GM10266 (cell line): Measurements from ENCODE around the gene RELCH.

Experiments used
- DNase-seq: peaks from one replicate; pipeline ENCODE4 v3.0.0; 2012; ENCODE audit errors: extremely low spot score
- CTCF ChIP-seq: IDR thresholded peaks from 2 replicates; pipeline ENCODE4 v1.5.1; 2012; ENCODE audit warnings: mild to moderate bottlenecking, low read depth; ENCODE audit not compliant: control insufficient read depth, insufficient read depth; ENCODE audit errors: missing control alignments

The RELCH gene

GRCh38 chr18:62196079-62196478 lies 9.0 kb downstream of the RELCH start:
- no peak for DNase-seq
- no peak for TF ChIP-seq CTCF

GRCh38 chr18:62196980-62197379 lies 9.9 kb downstream of the RELCH start:
- TF ChIP-seq CTCF = no peak
- no peak for DNase-seq

GRCh38 chr18:62198259-62198658 lies 11.2 kb downstream of the RELCH start:
- no peak for TF ChIP-seq CTCF
- DNase-seq = no peak

- no peak for DNase-seq
- TF ChIP-seq CTCF = no peak
Measured at GRCh38 chr18:62199629-62200028, 12.6 kb downstream of the RELCH start.

GRCh38 chr18:62200121-62200914 lies 13.3 kb downstream of the RELCH start:
- no peak for DNase-seq
- TF ChIP-seq CTCF = no peak

- no peak for TF ChIP-seq CTCF
- DNase-seq = no peak
Measured at GRCh38 chr18:62201870-62202269, 14.8 kb downstream of the RELCH start.

GRCh38 chr18:62205824-62206223 lies 18.8 kb downstream of the RELCH start:
- no peak for DNase-seq

More at GRCh38 chr18:62205824-62206223, 18.8 kb downstream of the RELCH start:
- no peak for TF ChIP-seq CTCF
